Liver (tissue), 9 donors: Measurements from ENCODE around the gene HSBP1. TPM values are rescaled to one million over a fixed set of nuclear protein-coding genes. Genes with fewer than 3 reads are reported as not detected.

Experiments
- DNase-seq: peaks from one replicate; pipeline ENCODE4 v3.0.0-alpha.2; 2017; ENCODE audit warnings: low spot score
- H3K27ac ChIP-seq, 2 donors: one replicate each; pipeline ENCODE4 v1.7.0; 2013; ENCODE audit warnings: inconsistent platforms in 2 of 2, low read length in 2 of 2, control low read depth in 1 of 2, low read depth in 1 of 2, mild to moderate bottlenecking in 1 of 2
- H3K27me3 ChIP-seq, 4 donors: one replicate each; pipeline versions ENCODE4 v1.6.1 to v1.7.0; 2013; ENCODE audit warnings: low read length in 3 of 4, inconsistent platforms in 1 of 4, mild to moderate bottlenecking in 1 of 4, moderate library complexity in 1 of 4; ENCODE audit not compliant: control insufficient read depth in 4 of 4, insufficient read depth in 4 of 4
- H3K36me3 ChIP-seq, 4 donors: one replicate each; pipeline versions ENCODE4 v1.6.1 to v1.7.0; 2013; ENCODE audit warnings: low read length in 3 of 4, mild to moderate bottlenecking in 3 of 4, low read depth in 1 of 4, moderate library complexity in 1 of 4; ENCODE audit not compliant: control insufficient read depth in 4 of 4, insufficient read depth in 3 of 4
- H3K4me1 ChIP-seq, 4 donors: one replicate each; pipeline versions ENCODE4 v1.6.1 to v1.7.0; 2013; ENCODE audit warnings: low read length in 3 of 4, mild to moderate bottlenecking in 3 of 4, moderate library complexity in 1 of 4; ENCODE audit not compliant: control insufficient read depth in 4 of 4, insufficient read depth in 4 of 4
- H3K4me3 ChIP-seq, 3 donors: one replicate each; pipeline versions ENCODE4 v1.6.1 to v1.7.0; 2013; ENCODE audit warnings: low read length in 3 of 3, control low read depth in 1 of 3, low read depth in 1 of 3, mild to moderate bottlenecking in 1 of 3
- H3K9ac ChIP-seq, 2 donors: one replicate each; pipeline ENCODE4 v1.7.0; 2013; ENCODE audit warnings: low read length in 2 of 2, mild to moderate bottlenecking in 2 of 2, moderate library complexity in 2 of 2, control low read depth in 1 of 2, low read depth in 1 of 2
- H3K9me3 ChIP-seq, 4 donors: one replicate each; pipeline versions ENCODE4 v1.6.1 to v1.7.0; 2013; ENCODE audit warnings: low read length in 3 of 4; ENCODE audit not compliant: control insufficient read depth in 4 of 4
- EGR1 ChIP-seq, 2 donors: IDR thresholded peaks; 2 replicates each; pipeline ENCODE4 v1.6.1; 2016 to 2018; ENCODE audit warnings: antibody characterized with exemption in 2 of 2, low read depth in 2 of 2
- FOXA1 ChIP-seq: IDR thresholded peaks from 2 replicates; pipeline ENCODE4 v1.6.1; 2016; ENCODE audit warnings: antibody characterized with exemption
- FOXA2 ChIP-seq: IDR thresholded peaks from 2 replicates; pipeline ENCODE4 v1.6.1; 2016; ENCODE audit warnings: antibody characterized with exemption
- GABPA ChIP-seq, 2 donors: IDR thresholded peaks in 1 of 2; conservative IDR thresholded peaks in 1 of 2; 2 replicates each; pipeline ENCODE4 v1.6.1; 2016; ENCODE audit warnings: antibody characterized with exemption in 2 of 2, mild to moderate bottlenecking in 1 of 2, moderate library complexity in 1 of 2
- HNF4A ChIP-seq, 2 donors: conservative IDR thresholded peaks; 2 replicates each; pipeline ENCODE4 v1.6.1; 2016; ENCODE audit warnings: antibody characterized with exemption in 2 of 2, mild to moderate bottlenecking in 2 of 2
- HNF4G ChIP-seq: IDR thresholded peaks from 2 replicates; pipeline ENCODE4 v1.6.1; 2016; ENCODE audit warnings: antibody characterized with exemption
- JUND ChIP-seq, 2 donors: IDR thresholded peaks; 2 replicates each; pipeline ENCODE4 v1.6.1; 2016; ENCODE audit warnings: antibody characterized with exemption in 2 of 2
- NR2F2 ChIP-seq: IDR thresholded peaks from 2 replicates; pipeline ENCODE4 v1.6.1; 2016; ENCODE audit warnings: antibody characterized with exemption
- RAD21 ChIP-seq, 2 donors: IDR thresholded peaks; 2 replicates each; pipeline ENCODE4 v1.6.1; 2016; ENCODE audit warnings: antibody characterized with exemption in 2 of 2, mild to moderate bottlenecking in 2 of 2
- REST ChIP-seq: IDR thresholded peaks from 2 replicates; pipeline ENCODE4 v1.6.1; 2016; ENCODE audit warnings: antibody characterized with exemption, mild to moderate bottlenecking
- RXRA ChIP-seq, 2 donors: IDR thresholded peaks; 2 replicates each; pipeline ENCODE4 v1.6.1; 2017 to 2018; ENCODE audit warnings: antibody characterized with exemption in 2 of 2, mild to moderate bottlenecking in 1 of 2
- SP1 ChIP-seq: IDR thresholded peaks from 2 replicates; pipeline ENCODE4 v1.6.1; 2018; ENCODE audit warnings: antibody characterized with exemption, mild to moderate bottlenecking
- TAF1 ChIP-seq: conservative IDR thresholded peaks from 2 replicates; pipeline ENCODE4 v1.6.1; 2016; ENCODE audit warnings: antibody characterized with exemption, mild to moderate bottlenecking
- YY1 ChIP-seq: IDR thresholded peaks from 2 replicates; pipeline ENCODE4 v1.6.1; 2016; ENCODE audit warnings: antibody characterized with exemption, mild to moderate bottlenecking
- WGBS: extraction: QIAGEN DNeasy Blood & Tissue Kit; methylation state at CpG from one replicate; pipeline ENCODE4 v1.1.7; 2013; 5-methylcytosine and 5-hydroxymethylcytosine counted together
- polyA plus RNA-seq, 2 donors: library from polyadenylated mRNA; stranded (reverse) in 1 of 2; unstranded in 1 of 2; fragments of 200-250 nt in 1 of 2; fragments of >200 nt in 1 of 2; fragmentation: Nextera tagmentation in 1 of 2; extraction: Ambion mirVana in 1 of 2; gene quantifications; one replicate each; pipeline versions ENCODE4 v1.2.1 to v1.2.3, GENCODE V29; 2013 to 2015
- total RNA-seq, 2 donors: library from RNA; depleted of rRNA; stranded (reverse); fragments of >200 nt; gene quantifications; one replicate each; pipeline ENCODE4 v1.2.3, GENCODE V29; 2014
- TF ChIP-seq, protein P1 (sequence below): fragments of 150-350 bp; IDR thresholded peaks from 2 replicates; pipeline ENCODE4 v1.5.1; 2017; ENCODE audit warnings: improper control_type of control experiment, low read depth, low read length; ENCODE audit not compliant: missing input control
- TF ChIP-seq, protein P2 (sequence below): IDR thresholded peaks from 2 replicates; pipeline ENCODE4 v1.6.1; 2016; ENCODE audit warnings: antibody characterized with exemption
- TF ChIP-seq, protein P3 (sequence below): IDR thresholded peaks from 2 replicates; pipeline ENCODE4 v1.6.1; 2016; ENCODE audit warnings: antibody characterized with exemption
- TF ChIP-seq, protein P4 (sequence below): IDR thresholded peaks from 2 replicates; pipeline ENCODE4 v1.6.1; 2016; ENCODE audit warnings: antibody characterized with exemption
- donor health status: healthy.
- donor health status: healthy.
- donor health status: healthy.
- donor health status: healthy.
- donor health status: healthy.

HSBP1 gene
- total and polyA plus RNA-seq, 4 donors: 5.1 to 106 (median 38.3) TPM

DNA sequence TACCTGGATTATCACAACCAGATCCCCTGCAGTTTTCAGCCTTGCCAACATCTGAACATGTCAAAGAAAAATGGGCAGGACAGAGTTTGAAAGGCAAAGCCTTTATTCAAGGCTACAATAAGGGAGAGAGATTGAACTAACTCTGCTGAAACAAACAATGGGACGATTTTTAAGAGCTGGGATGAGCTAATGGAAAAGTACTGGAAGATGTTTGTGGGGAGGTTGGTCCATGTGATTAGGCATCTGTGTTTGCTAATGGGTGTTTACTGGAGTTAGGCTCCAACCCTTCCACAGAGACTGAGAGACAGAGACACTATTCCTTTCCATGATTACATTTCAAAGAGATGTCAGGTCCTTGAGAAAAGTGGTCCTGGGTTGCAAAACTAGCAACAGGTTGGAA lies 35.0 kb upstream of the HSBP1 start:
- H3K4me1 ChIP-seq: no peaks in the 10 kb centered on the region
- TF ChIP-seq HNF4G (no peak), RXRA (IDR thresholded peaks at IDR 0.05) (no peak), FOXA1 (no peak), NR2F2 (no peak), GABPA (IDR thresholded peaks at IDR 0.05 in 1 of 2, conservative IDR thresholded peaks at IDR 0.05 in 1 of 2) (no peak), TAF1 (no peak), SP1 (no peak), YY1 (no peak), EGR1 (IDR thresholded peaks at IDR 0.05; ENCODE audit: low read depth in 2 of 2) (no peak), RAD21 (IDR thresholded peaks at IDR 0.05) (no peak), JUND (IDR thresholded peaks at IDR 0.05) (no peak), REST (no peak), HNF4A (conservative IDR thresholded peaks at IDR 0.05) (no peak), FOXA2 (no peak)
- TF ChIP-seq, protein P1, sequence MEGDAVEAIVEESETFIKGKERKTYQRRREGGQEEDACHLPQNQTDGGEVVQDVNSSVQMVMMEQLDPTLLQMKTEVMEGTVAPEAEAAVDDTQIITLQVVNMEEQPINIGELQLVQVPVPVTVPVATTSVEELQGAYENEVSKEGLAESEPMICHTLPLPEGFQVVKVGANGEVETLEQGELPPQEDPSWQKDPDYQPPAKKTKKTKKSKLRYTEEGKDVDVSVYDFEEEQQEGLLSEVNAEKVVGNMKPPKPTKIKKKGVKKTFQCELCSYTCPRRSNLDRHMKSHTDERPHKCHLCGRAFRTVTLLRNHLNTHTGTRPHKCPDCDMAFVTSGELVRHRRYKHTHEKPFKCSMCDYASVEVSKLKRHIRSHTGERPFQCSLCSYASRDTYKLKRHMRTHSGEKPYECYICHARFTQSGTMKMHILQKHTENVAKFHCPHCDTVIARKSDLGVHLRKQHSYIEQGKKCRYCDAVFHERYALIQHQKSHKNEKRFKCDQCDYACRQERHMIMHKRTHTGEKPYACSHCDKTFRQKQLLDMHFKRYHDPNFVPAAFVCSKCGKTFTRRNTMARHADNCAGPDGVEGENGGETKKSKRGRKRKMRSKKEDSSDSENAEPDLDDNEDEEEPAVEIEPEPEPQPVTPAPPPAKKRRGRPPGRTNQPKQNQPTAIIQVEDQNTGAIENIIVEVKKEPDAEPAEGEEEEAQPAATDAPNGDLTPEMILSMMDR: no peak
- TF ChIP-seq, protein P2, sequence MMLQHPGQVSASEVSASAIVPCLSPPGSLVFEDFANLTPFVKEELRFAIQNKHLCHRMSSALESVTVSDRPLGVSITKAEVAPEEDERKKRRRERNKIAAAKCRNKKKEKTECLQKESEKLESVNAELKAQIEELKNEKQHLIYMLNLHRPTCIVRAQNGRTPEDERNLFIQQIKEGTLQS: no peak
- TF ChIP-seq, protein P3, sequence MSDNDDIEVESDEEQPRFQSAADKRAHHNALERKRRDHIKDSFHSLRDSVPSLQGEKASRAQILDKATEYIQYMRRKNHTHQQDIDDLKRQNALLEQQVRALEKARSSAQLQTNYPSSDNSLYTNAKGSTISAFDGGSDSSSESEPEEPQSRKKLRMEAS: no peak
- TF ChIP-seq, protein P4, sequence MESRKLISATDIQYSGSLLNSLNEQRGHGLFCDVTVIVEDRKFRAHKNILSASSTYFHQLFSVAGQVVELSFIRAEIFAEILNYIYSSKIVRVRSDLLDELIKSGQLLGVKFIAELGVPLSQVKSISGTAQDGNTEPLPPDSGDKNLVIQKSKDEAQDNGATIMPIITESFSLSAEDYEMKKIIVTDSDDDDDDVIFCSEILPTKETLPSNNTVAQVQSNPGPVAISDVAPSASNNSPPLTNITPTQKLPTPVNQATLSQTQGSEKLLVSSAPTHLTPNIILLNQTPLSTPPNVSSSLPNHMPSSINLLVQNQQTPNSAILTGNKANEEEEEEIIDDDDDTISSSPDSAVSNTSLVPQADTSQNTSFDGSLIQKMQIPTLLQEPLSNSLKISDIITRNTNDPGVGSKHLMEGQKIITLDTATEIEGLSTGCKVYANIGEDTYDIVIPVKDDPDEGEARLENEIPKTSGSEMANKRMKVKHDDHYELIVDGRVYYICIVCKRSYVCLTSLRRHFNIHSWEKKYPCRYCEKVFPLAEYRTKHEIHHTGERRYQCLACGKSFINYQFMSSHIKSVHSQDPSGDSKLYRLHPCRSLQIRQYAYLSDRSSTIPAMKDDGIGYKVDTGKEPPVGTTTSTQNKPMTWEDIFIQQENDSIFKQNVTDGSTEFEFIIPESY: no peak
- no peak overlapping the region for H3K9ac ChIP-seq
- H3K9me3 ChIP-seq: no peaks in the 10 kb centered on the region
- H3K36me3 ChIP-seq: no peaks in the 10 kb centered on the region
- no peak overlapping the region for H3K4me3 ChIP-seq
- H3K27ac ChIP-seq: no peak overlapping the region
- WGBS: 48% methylated on average over 1 of the region's 1 CpG
- no peak for DNase-seq
- no peaks in the 10 kb centered on the region for H3K27me3 ChIP-seq

- Histone ChIP-seq H3K27ac (no peak overlapping the region), H3K9me3 (no peaks in the 10 kb centered on the region), H3K27me3 (no peaks in the 10 kb centered on the region), H3K4me1 (no peaks in the 10 kb centered on the region), H3K9ac (no peak overlapping the region), H3K4me3 (no peak overlapping the region), H3K36me3 (no peaks in the 10 kb centered on the region)
- DNase-seq: no peak
- WGBS: 91% methylated on average over 4 of the region's 4 CpGs
- TF ChIP-seq FOXA1: no peak
Observed at GRCh38 chr16:83774066-83774465, 33.7 kb upstream of the HSBP1 start.
